Measurements from ENCODE around the gene RNF20. TPM values are rescaled to one million over a fixed set of nuclear protein-coding genes. Genes with fewer than 3 reads are reported as not detected.

The RNF20 gene
- polyA plus RNA-seq, 1 of the 3 experiments (the other 2 are of a cell fraction): 16.0 TPM

DNA sequence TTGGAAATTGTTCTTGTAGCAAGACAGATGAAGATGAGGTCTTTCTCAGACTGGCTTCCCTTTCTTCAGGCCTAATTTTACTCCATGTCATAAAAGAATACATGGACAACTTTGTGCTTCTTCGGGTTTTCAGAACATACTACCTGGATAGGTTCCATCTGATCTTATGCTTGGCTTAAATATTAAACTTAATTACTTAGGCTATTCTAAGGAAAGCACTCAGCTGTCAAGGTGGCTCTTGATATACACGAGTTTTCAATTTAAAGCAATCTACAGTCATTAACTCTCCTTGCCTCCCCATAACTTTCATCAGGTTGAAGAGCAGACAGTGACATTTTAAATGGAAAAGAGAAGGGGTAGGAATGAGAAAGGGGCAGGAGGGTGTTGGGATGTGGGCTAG, 70.6 kb downstream of the RNF20 start (continued):
- TF ChIP-seq EZH2phosphoT487 (IDR thresholded peaks at IDR 0.05; ENCODE audit: borderline replicate concordance, low read depth): no peak
- no peak for TF ChIP-seq RAD21 (IDR thresholded peaks at IDR 0.05; ENCODE audit: low read length)
- TF ChIP-seq GABPA (IDR thresholded peaks at IDR 0.05; ENCODE audit: low read depth): no peak
- TF ChIP-seq, protein P1, sequence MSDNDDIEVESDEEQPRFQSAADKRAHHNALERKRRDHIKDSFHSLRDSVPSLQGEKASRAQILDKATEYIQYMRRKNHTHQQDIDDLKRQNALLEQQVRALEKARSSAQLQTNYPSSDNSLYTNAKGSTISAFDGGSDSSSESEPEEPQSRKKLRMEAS (IDR thresholded peaks at IDR 0.05; ENCODE audit: low read depth): no peak
- TF ChIP-seq, protein P2, sequence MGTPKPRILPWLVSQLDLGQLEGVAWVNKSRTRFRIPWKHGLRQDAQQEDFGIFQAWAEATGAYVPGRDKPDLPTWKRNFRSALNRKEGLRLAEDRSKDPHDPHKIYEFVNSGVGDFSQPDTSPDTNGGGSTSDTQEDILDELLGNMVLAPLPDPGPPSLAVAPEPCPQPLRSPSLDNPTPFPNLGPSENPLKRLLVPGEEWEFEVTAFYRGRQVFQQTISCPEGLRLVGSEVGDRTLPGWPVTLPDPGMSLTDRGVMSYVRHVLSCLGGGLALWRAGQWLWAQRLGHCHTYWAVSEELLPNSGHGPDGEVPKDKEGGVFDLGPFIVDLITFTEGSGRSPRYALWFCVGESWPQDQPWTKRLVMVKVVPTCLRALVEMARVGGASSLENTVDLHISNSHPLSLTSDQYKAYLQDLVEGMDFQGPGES (IDR thresholded peaks at IDR 0.05; ENCODE audit: low read depth, low read length): no peak
- TF ChIP-seq MXI1 (IDR thresholded peaks at IDR 0.05; ENCODE audit: low read depth, low read length): no peak

DNA sequence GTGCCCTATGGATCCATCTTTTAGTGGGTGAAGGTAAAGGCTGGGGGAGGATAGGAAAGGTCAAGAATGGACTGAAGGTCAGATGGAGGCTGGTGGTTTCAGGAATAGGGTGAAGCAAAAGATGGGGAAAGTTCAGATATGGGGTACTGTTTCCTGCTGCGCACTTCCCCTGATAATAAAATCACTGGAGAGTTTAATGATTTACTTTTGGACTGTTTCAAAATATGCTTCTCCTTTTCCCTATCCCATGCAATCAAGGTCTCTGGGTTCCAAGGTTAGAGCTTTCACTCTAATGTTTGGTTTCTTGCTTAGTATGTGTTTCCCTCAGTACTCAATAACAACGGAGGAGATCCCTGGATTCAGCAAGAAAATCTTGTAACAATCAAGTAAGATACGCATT, 71.9 kb downstream of the RNF20 start:
- Histone ChIP-seq H3K9me3 (no peaks in the 10 kb centered on the region), H4K20me1 (ENCODE audit: insufficient read depth) (no peaks in the 10 kb centered on the region), H3K9ac (no peak overlapping the region), H3K27me3 (ENCODE audit: insufficient read depth) (peaks cover 34% of the 10 kb centered on the region), H3K79me2 (ENCODE audit: insufficient read depth) (no peaks in the 10 kb centered on the region), H3F3A (replicated peaks; ENCODE audit: insufficient read depth) (no peaks in the 10 kb centered on the region), H3K4me1 (ENCODE audit: control insufficient read depth in 1 of 2, insufficient read depth in 2 of 2, low read depth in 1 of 2, low read length in 1 of 2) (no peaks in the 10 kb centered on the region), H3K36me3 (replicated peaks in 1 of 2; ENCODE audit: control insufficient read depth in 1 of 2, insufficient read depth in 2 of 2, low read length in 1 of 2) (no peaks in the 10 kb centered on the region), H3K27ac (ENCODE audit: low read depth in 2 of 2, low read length in 1 of 2) (no peak overlapping the region), H2AFZ (ENCODE audit: low read depth) (no peak overlapping the region), H3K4me2 (no peak overlapping the region), H3K4me3 (ENCODE audit: low read depth in 2 of 2, low read length in 1 of 2) (no peak overlapping the region), H3K9me2 (no peaks in the 10 kb centered on the region)
- ChIA-PET CTCF (no interaction called here), POLR2A (no interaction called here)
- DNase-seq: no peak
- 8% methylated on average over 3 of the region's 3 CpGs for WGBS (ENCODE audit: low lambda C conversion rate)
- TF ChIP-seq, protein P3, sequence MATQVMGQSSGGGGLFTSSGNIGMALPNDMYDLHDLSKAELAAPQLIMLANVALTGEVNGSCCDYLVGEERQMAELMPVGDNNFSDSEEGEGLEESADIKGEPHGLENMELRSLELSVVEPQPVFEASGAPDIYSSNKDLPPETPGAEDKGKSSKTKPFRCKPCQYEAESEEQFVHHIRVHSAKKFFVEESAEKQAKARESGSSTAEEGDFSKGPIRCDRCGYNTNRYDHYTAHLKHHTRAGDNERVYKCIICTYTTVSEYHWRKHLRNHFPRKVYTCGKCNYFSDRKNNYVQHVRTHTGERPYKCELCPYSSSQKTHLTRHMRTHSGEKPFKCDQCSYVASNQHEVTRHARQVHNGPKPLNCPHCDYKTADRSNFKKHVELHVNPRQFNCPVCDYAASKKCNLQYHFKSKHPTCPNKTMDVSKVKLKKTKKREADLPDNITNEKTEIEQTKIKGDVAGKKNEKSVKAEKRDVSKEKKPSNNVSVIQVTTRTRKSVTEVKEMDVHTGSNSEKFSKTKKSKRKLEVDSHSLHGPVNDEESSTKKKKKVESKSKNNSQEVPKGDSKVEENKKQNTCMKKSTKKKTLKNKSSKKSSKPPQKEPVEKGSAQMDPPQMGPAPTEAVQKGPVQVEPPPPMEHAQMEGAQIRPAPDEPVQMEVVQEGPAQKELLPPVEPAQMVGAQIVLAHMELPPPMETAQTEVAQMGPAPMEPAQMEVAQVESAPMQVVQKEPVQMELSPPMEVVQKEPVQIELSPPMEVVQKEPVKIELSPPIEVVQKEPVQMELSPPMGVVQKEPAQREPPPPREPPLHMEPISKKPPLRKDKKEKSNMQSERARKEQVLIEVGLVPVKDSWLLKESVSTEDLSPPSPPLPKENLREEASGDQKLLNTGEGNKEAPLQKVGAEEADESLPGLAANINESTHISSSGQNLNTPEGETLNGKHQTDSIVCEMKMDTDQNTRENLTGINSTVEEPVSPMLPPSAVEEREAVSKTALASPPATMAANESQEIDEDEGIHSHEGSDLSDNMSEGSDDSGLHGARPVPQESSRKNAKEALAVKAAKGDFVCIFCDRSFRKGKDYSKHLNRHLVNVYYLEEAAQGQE (IDR thresholded peaks at IDR 0.05; ENCODE audit: low read depth, low read length): no peak
- TF ChIP-seq, protein P2 (IDR thresholded peaks at IDR 0.05; ENCODE audit: low read depth, low read length): no peak
- TF ChIP-seq, protein P4, sequence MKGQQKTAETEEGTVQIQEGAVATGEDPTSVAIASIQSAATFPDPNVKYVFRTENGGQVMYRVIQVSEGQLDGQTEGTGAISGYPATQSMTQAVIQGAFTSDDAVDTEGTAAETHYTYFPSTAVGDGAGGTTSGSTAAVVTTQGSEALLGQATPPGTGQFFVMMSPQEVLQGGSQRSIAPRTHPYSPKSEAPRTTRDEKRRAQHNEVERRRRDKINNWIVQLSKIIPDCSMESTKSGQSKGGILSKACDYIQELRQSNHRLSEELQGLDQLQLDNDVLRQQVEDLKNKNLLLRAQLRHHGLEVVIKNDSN (IDR thresholded peaks at IDR 0.05; ENCODE audit: borderline replicate concordance, low read depth): no peak
- TF ChIP-seq TCF12 (IDR thresholded peaks at IDR 0.05): no peak
- TF ChIP-seq NRF1 (IDR thresholded peaks at IDR 0.05; ENCODE audit: low read depth, low read length): no peak
- TF ChIP-seq, protein P1 (IDR thresholded peaks at IDR 0.05; ENCODE audit: low read depth): no peak
- no peak for TF ChIP-seq FOXM1 (IDR thresholded peaks at IDR 0.05; ENCODE audit: low read depth)
- no peak for TF ChIP-seq MXI1 (IDR thresholded peaks at IDR 0.05; ENCODE audit: low read depth, low read length)
- no peak for TF ChIP-seq EP300 (IDR thresholded peaks at IDR 0.05; ENCODE audit: borderline replicate concordance in 1 of 2, low read depth in 1 of 2, low read length in 1 of 2)
- TF ChIP-seq, protein P5, sequence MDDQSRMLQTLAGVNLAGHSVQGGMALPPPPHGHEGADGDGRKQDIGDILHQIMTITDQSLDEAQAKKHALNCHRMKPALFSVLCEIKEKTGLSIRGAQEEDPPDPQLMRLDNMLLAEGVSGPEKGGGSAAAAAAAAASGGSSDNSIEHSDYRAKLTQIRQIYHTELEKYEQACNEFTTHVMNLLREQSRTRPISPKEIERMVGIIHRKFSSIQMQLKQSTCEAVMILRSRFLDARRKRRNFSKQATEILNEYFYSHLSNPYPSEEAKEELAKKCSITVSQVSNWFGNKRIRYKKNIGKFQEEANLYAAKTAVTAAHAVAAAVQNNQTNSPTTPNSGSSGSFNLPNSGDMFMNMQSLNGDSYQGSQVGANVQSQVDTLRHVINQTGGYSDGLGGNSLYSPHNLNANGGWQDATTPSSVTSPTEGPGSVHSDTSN (IDR thresholded peaks at IDR 0.05): no peak
- TF ChIP-seq CHD2 (IDR thresholded peaks at IDR 0.05; ENCODE audit: low read length, partially characterized antibody): no peak
- TF ChIP-seq YY1 (IDR thresholded peaks at IDR 0.05; ENCODE audit: low read depth): no peak
- TF ChIP-seq RXRA (IDR thresholded peaks at IDR 0.05; ENCODE audit: borderline replicate concordance, low read depth): no peak
- TF ChIP-seq EZH2phosphoT487 (IDR thresholded peaks at IDR 0.05; ENCODE audit: borderline replicate concordance, low read depth): no peak
- no peak for TF ChIP-seq MEF2A (IDR thresholded peaks at IDR 0.05; ENCODE audit: borderline replicate concordance, low read depth)
- TF ChIP-seq, protein P6, sequence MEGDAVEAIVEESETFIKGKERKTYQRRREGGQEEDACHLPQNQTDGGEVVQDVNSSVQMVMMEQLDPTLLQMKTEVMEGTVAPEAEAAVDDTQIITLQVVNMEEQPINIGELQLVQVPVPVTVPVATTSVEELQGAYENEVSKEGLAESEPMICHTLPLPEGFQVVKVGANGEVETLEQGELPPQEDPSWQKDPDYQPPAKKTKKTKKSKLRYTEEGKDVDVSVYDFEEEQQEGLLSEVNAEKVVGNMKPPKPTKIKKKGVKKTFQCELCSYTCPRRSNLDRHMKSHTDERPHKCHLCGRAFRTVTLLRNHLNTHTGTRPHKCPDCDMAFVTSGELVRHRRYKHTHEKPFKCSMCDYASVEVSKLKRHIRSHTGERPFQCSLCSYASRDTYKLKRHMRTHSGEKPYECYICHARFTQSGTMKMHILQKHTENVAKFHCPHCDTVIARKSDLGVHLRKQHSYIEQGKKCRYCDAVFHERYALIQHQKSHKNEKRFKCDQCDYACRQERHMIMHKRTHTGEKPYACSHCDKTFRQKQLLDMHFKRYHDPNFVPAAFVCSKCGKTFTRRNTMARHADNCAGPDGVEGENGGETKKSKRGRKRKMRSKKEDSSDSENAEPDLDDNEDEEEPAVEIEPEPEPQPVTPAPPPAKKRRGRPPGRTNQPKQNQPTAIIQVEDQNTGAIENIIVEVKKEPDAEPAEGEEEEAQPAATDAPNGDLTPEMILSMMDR (IDR thresholded peaks at IDR 0.05): no peak
- TF ChIP-seq, protein P7, sequence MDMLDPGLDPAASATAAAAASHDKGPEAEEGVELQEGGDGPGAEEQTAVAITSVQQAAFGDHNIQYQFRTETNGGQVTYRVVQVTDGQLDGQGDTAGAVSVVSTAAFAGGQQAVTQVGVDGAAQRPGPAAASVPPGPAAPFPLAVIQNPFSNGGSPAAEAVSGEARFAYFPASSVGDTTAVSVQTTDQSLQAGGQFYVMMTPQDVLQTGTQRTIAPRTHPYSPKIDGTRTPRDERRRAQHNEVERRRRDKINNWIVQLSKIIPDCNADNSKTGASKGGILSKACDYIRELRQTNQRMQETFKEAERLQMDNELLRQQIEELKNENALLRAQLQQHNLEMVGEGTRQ (IDR thresholded peaks at IDR 0.05; ENCODE audit: borderline replicate concordance, low read depth, low read length): no peak

Measured in SK-N-SH (cell line).